Ovary (tissue), 9 donors: ENCODE results near the gene AGBL4. TPM values are rescaled to one million over a fixed set of nuclear protein-coding genes. Genes with fewer than 3 reads are reported as not detected.

Experiments used
- DNase-seq, 5 donors: peaks; one replicate each; pipeline ENCODE4 v3.0.0-alpha.2; 2019 to 2020
- H3K27ac ChIP-seq, 2 donors: fragments of 200-600 bp; one replicate each; pipeline versions ENCODE4 v1.5.1 to v1.8.0; 2019 to 2022
- H3K27me3 ChIP-seq: fragments of 200-600 bp; one replicate; pipeline ENCODE4 v1.8.0; 2022
- H3K36me3 ChIP-seq: fragments of 200-600 bp; sonication (generic); one replicate; pipeline ENCODE4 v1.5.1; 2019
- H3K4me1 ChIP-seq: one replicate; pipeline ENCODE4 v1.8.1; 2013; ENCODE audit warnings: mild to moderate bottlenecking, moderate library complexity; ENCODE audit not compliant: insufficient read depth
- H3K4me3 ChIP-seq: fragments of 200-600 bp; sonication (generic); one replicate; pipeline ENCODE4 v1.5.1; 2017
- H3K9me3 ChIP-seq, 2 donors: fragments of 200-600 bp in 1 of 2; sonication (generic) in 1 of 2; one replicate each; pipeline versions ENCODE4 v1.5.1 to v1.8.1; 2013 to 2019; ENCODE audit warnings: mild to moderate bottlenecking in 1 of 2, moderate library complexity in 1 of 2
- CTCF ChIP-seq, 3 donors: fragments of 450-650 bp in 2 of 3; fragments of 200-600 bp in 1 of 3; IDR thresholded peaks; one replicate each; pipeline versions ENCODE4 v1.5.1 to v1.8.0; 2016 to 2022; ENCODE audit warnings: antibody characterized with exemption in 3 of 3, mild to moderate bottlenecking in 1 of 3
- EP300 ChIP-seq: sonication (generic); formaldehyde crosslinking; IDR thresholded peaks from one replicate; pipeline ENCODE4 v1.6.1; 2017; ENCODE audit warnings: antibody characterized with exemption
- POLR2A ChIP-seq: fragments of 450-650 bp; IDR thresholded peaks from one replicate; pipeline ENCODE4 v1.6.1; 2017; ENCODE audit warnings: antibody characterized with exemption, mild to moderate bottlenecking, moderate library complexity
- WGBS, 3 donors: extraction: QIAGEN DNeasy Blood & Tissue Kit in 1 of 3; methylation state at CpG; one replicate each; pipeline versions ENCODE4 v1.1.5 to v1.1.7; 2013 to 2017; 5-methylcytosine and 5-hydroxymethylcytosine counted together
- intact Hi-C, 4 donors: fragments of 100-400 bp; cut with DNase I; formaldehyde crosslinking; loops; one replicate each; pipeline versions ENCODE4 v1.11.0 to v1.15.1; 2022 to 2023
- polyA plus RNA-seq, 2 donors: library from polyadenylated mRNA; stranded (reverse); fragments of 200-250 nt in 1 of 2; fragments of 350-450 nt in 1 of 2; fragmentation: Illumina TruSeq in 1 of 2; extraction: RNeasy Lipid Tissue Mini Kit (QIAGEN cat#74804) in 1 of 2; gene quantifications; one replicate each; pipeline ENCODE4 v1.2.3, GENCODE V29; 2013 to 2014
- total RNA-seq, 7 donors: library from RNA; depleted of rRNA in 2 of 7; stranded (reverse); fragments of >200 nt in 2 of 7; fragmentation: NEBNext Ultra II Directional in 3 of 7; extraction: Animal tissue kit (Norgen Biotek cat#: 25700) in 3 of 7; gene quantifications; one replicate each; pipeline versions ENCODE4 v1.1.0 to v1.2.4, GENCODE V29; 2016 to 2023
- donor health status: DM: no; HTN: no; CAD: no; lungs with moderate emphysema.
- donor health status: DM: no; HTN: no; CAD: no.
- donor health status: Bipolar disorder and iron deficiency.
- donor health status: DM: yes; HTN: yes; CAD: no.
- donor health status: DM: no; HTN: no; CAD: no.
- donor health status: DM: yes; HTN: yes; CAD: no.

AGBL4 gene
- total and polyA plus RNA-seq, 9 donors = 0.15 to 6.2 (median 0.64) TPM

- no peak overlapping the region for H3K27ac ChIP-seq
These were observed 1528.6 kb downstream of the AGBL4 start for GRCh38 chr1:48495166-48495565.

GRCh38 chr1:48493970-48494769, 1529.6 kb downstream of the AGBL4 start:
- Histone ChIP-seq H3K36me3 (no peaks in the 10 kb centered on the region), H3K27ac (peak overlapping the region in 1 of 2 donors; percentile 33), H3K4me1 (peaks cover 7% of the 10 kb centered on the region), H3K4me3 (no peak overlapping the region), H3K9me3 (no peaks in the 10 kb centered on the region), H3K27me3 (no peaks in the 10 kb centered on the region)
- WGBS, 3 donors = 40 to 44% (median 41%) methylated on average over 5 of the region's 5 CpGs
- peak; percentile 17 to 47 (median 30) for DNase-seq
- no peak for TF ChIP-seq EP300
- TF ChIP-seq POLR2A = no peak
- no peak for TF ChIP-seq CTCF (IDR thresholded peaks at IDR 0.05)
- intact Hi-C loops = no loop called here

More at GRCh38 chr1:48495166-48495565, 1528.6 kb downstream of the AGBL4 start:
- H3K36me3 ChIP-seq = no peaks in the 10 kb centered on the region
- TF ChIP-seq EP300 = no peak
- TF ChIP-seq CTCF (IDR thresholded peaks at IDR 0.05) = no peak
- TF ChIP-seq POLR2A = no peak
- peaks cover 7% of the 10 kb centered on the region for H3K4me1 ChIP-seq
- no peaks in the 10 kb centered on the region for H3K27me3 ChIP-seq
- DNase-seq = no peak
- intact Hi-C loops = loop anchor here in 1 of 4 donors (5.0 kb wide), 2 partner anchors 388 to 498 kb away; partner anchors contain the start of gene TRABD2B
- H3K9me3 ChIP-seq = no peaks in the 10 kb centered on the region
- WGBS, 3 donors = 54 to 68% (median 61%) methylated on average over 1 of the region's 1 CpG
- H3K4me3 ChIP-seq = no peak overlapping the region

GRCh38 chr1:48493041-48493440, 1530.7 kb downstream of the AGBL4 start:
- intact Hi-C loops = no loop called here
- H3K4me3 ChIP-seq = no peak overlapping the region
- TF ChIP-seq CTCF (IDR thresholded peaks at IDR 0.05) (no peak), EP300 (no peak), POLR2A (no peak)
- H3K9me3 ChIP-seq = no peaks in the 10 kb centered on the region
- H3K27me3 ChIP-seq = no peaks in the 10 kb centered on the region
- DNase-seq = no peak
- peaks cover 7% of the 10 kb centered on the region for H3K4me1 ChIP-seq
- no peak overlapping the region for H3K27ac ChIP-seq
- WGBS, 3 donors = 54 to 62% (median 58%) methylated on average over 5 of the region's 5 CpGs
- no peaks in the 10 kb centered on the region for H3K36me3 ChIP-seq

- H3K4me3 ChIP-seq = no peak overlapping the region
- no peak for TF ChIP-seq CTCF (IDR thresholded peaks at IDR 0.05)
- TF ChIP-seq POLR2A = no peak
- DNase-seq = no peak
- H3K36me3 ChIP-seq = no peaks in the 10 kb centered on the region
- no peak overlapping the region for H3K27ac ChIP-seq
- no peaks in the 10 kb centered on the region for H3K27me3 ChIP-seq
- H3K4me1 ChIP-seq = peaks cover 7% of the 10 kb centered on the region
- no peaks in the 10 kb centered on the region for H3K9me3 ChIP-seq
- intact Hi-C loops = no loop called here
These were observed 1531.4 kb downstream of the AGBL4 start for GRCh38 chr1:48492392-48492791.
